Measurements from ENCODE around the gene WNT4.

DNA sequence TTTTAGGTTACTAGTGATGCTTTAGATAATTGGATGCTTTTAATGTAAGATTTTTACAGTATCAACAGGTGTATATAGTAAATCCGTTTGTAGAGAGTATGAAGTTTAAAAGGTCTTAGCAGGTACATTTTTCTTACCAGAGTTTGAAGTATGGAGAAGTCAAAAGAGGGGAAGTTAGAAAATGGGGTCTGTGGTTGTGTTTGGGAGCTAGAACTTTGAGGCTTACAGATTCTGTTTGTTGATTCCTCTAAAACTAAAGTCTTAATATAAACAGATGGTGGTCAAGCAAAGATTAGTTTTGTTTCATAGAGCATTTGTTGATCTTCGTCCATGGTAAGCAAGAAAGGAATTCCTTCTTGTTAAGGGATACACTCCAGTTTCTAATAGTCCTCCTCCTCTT, 54.6 kb downstream of the WNT4 start:
- TF ChIP-seq CTCF (IDR thresholded peaks at IDR 0.05) (no peak), SIN3A (IDR thresholded peaks at IDR 0.05; ENCODE audit: borderline replicate concordance, insufficient read depth, low read depth, low read length) (no peak)
